K562 (cell line): Measurements from ENCODE around the gene GLT8D2. TPM values are rescaled to one million over a fixed set of nuclear protein-coding genes. Genes with fewer than 3 reads are reported as not detected.

Experiments used
- ARID2 ChIP-seq: fragments of 450-650 bp; IDR thresholded peaks from 2 replicates; pipeline ENCODE4 v1.6.1; 2017; ENCODE audit warnings: antibody characterized with exemption, mild to moderate bottlenecking
- MTF1 ChIP-seq: fragments of 250-450 bp; sonication (Bioruptor Pico); IDR thresholded peaks from 2 replicates; pipeline ENCODE4 v1.9.0; 2021; ENCODE audit warnings: moderate library complexity, mild to moderate bottlenecking, inconsistent platforms, borderline replicate concordance
- NFE2 ChIP-seq: IDR thresholded peaks from 2 replicates; pipeline ENCODE4 v1.6.1; 2014; ENCODE audit warnings: antibody characterized with exemption, low read depth
- RAD21 ChIP-seq, 2 experiments: fragments of 250-450 bp in 1 of 2; fragments of 450-650 bp in 1 of 2; sonication (Bioruptor Pico) in 1 of 2; formaldehyde crosslinking in 1 of 2; IDR thresholded peaks in 1 of 2; conservative IDR thresholded peaks in 1 of 2; 2 replicates each; pipeline versions ENCODE4 v1.4.0 to v1.8.0; 2020 to 2022; ENCODE audit warnings: mild to moderate bottlenecking in 2 of 2, moderate library complexity in 1 of 2
- RFX7 ChIP-seq: fragments of 250-450 bp; sonication (Bioruptor Pico); IDR thresholded peaks from 2 replicates; pipeline ENCODE4 v1.5.1; 2021; ENCODE audit warnings: mild to moderate bottlenecking
- SMARCA4 ChIP-seq: fragments of 450-650 bp; IDR thresholded peaks from 2 replicates; pipeline ENCODE4 v1.6.1; 2016
- ZNF354B ChIP-seq: fragments of 250-450 bp; sonication (Bioruptor Pico); IDR thresholded peaks from 2 replicates; pipeline ENCODE4 v1.4.0; 2020
- ZNF408 ChIP-seq: fragments of 250-450 bp; sonication (Bioruptor Pico); IDR thresholded peaks from 2 replicates; pipeline ENCODE4 v1.4.0; 2020; ENCODE audit warnings: low read depth, mild to moderate bottlenecking, moderate library complexity
- polyA plus RNA-seq, 8 experiments: library from polyadenylated mRNA; depleted of rRNA in 4 of 8; stranded (reverse) in 5 of 8; unstranded in 3 of 8; fragments of >200 nt; fragmentation: Nextera tagmentation in 2 of 8; fragmentation: Illumina TruSeq in 1 of 8; extraction: Ambion mirVana in 2 of 8; extraction: Trizol in 1 of 8; gene quantifications; 2 replicates each; pipeline versions ENCODE4 v1.2.1 to v1.2.3, GENCODE V29; 2011 to 2014; ENCODE audit warnings: inconsistent platforms in 1 of 8, missing spikeins in 1 of 8
- total RNA-seq, 7 experiments: library from RNA; depleted of rRNA in 6 of 7; stranded (reverse); fragments of >200 nt in 6 of 7; fragmentation: Illumina TruSeq in 2 of 7; extraction: Trizol in 2 of 7; gene quantifications; 2 replicates each; pipeline versions ENCODE4 v1.2.1 to v1.2.3, GENCODE V29; 2011 to 2021; ENCODE audit warnings: low replicate concordance in 1 of 7
- TF ChIP-seq, protein P1 (sequence below), 2 experiments: fragments of 450-650 bp; IDR thresholded peaks; 2 replicates each; pipeline ENCODE4 v1.6.1; 2016; ENCODE audit warnings: mild to moderate bottlenecking in 2 of 2, borderline replicate concordance in 1 of 2, low read depth in 1 of 2, moderate library complexity in 1 of 2
- TF ChIP-seq, protein P2 (sequence below): sonication (generic); formaldehyde crosslinking; IDR thresholded peaks from 2 replicates; pipeline ENCODE4 v1.8.1; 2022; ENCODE audit warnings: missing genetic modification reagents
- TF ChIP-seq, protein P3 (sequence below): fragments of 250-450 bp; sonication (Bioruptor Pico); IDR thresholded peaks from 2 replicates; pipeline ENCODE4 v1.5.0; 2020; ENCODE audit warnings: mild to moderate bottlenecking, borderline replicate concordance
- TF ChIP-seq, protein P4 (sequence below): IDR thresholded peaks from 2 replicates; pipeline ENCODE4 v1.6.1; 2012; ENCODE audit warnings: low read depth, low read length, improper control_type of control experiment, borderline replicate concordance
- TF ChIP-seq, protein P5 (sequence below): sonication (generic); formaldehyde crosslinking; IDR thresholded peaks from 2 replicates; pipeline ENCODE4 v1.8.1; 2023; ENCODE audit warnings: mild to moderate bottlenecking, missing genetic modification reagents, moderate library complexity

Gene GLT8D2
- total and polyA plus RNA-seq, 9 of the 15 experiments (the other 6 are each of a cell fraction or from before 2014, with no cell fraction given), result 0.18 to 0.27 (median 0.18) TPM; not detected in 6

DNA sequence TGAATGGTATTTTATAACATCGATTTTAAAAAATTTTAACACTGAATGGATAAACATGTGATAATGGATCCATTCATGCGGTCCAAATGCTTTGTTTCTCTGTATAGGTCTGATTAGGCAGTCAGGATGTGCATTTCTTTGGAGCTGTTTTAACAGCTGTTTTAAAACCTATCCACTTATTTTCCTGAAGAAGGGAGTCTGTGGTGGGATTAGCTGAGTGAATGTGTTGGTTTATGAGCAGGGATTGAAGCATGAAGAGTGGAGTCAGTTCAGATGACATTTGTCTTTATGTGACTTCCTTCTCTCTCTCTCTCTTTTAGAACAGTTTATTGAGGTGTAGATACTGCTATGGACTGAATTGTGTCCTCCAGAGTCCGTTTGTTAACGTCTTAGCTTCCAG is 37.7 kb downstream of the GLT8D2 start (continued):
- TF ChIP-seq, protein P1, sequence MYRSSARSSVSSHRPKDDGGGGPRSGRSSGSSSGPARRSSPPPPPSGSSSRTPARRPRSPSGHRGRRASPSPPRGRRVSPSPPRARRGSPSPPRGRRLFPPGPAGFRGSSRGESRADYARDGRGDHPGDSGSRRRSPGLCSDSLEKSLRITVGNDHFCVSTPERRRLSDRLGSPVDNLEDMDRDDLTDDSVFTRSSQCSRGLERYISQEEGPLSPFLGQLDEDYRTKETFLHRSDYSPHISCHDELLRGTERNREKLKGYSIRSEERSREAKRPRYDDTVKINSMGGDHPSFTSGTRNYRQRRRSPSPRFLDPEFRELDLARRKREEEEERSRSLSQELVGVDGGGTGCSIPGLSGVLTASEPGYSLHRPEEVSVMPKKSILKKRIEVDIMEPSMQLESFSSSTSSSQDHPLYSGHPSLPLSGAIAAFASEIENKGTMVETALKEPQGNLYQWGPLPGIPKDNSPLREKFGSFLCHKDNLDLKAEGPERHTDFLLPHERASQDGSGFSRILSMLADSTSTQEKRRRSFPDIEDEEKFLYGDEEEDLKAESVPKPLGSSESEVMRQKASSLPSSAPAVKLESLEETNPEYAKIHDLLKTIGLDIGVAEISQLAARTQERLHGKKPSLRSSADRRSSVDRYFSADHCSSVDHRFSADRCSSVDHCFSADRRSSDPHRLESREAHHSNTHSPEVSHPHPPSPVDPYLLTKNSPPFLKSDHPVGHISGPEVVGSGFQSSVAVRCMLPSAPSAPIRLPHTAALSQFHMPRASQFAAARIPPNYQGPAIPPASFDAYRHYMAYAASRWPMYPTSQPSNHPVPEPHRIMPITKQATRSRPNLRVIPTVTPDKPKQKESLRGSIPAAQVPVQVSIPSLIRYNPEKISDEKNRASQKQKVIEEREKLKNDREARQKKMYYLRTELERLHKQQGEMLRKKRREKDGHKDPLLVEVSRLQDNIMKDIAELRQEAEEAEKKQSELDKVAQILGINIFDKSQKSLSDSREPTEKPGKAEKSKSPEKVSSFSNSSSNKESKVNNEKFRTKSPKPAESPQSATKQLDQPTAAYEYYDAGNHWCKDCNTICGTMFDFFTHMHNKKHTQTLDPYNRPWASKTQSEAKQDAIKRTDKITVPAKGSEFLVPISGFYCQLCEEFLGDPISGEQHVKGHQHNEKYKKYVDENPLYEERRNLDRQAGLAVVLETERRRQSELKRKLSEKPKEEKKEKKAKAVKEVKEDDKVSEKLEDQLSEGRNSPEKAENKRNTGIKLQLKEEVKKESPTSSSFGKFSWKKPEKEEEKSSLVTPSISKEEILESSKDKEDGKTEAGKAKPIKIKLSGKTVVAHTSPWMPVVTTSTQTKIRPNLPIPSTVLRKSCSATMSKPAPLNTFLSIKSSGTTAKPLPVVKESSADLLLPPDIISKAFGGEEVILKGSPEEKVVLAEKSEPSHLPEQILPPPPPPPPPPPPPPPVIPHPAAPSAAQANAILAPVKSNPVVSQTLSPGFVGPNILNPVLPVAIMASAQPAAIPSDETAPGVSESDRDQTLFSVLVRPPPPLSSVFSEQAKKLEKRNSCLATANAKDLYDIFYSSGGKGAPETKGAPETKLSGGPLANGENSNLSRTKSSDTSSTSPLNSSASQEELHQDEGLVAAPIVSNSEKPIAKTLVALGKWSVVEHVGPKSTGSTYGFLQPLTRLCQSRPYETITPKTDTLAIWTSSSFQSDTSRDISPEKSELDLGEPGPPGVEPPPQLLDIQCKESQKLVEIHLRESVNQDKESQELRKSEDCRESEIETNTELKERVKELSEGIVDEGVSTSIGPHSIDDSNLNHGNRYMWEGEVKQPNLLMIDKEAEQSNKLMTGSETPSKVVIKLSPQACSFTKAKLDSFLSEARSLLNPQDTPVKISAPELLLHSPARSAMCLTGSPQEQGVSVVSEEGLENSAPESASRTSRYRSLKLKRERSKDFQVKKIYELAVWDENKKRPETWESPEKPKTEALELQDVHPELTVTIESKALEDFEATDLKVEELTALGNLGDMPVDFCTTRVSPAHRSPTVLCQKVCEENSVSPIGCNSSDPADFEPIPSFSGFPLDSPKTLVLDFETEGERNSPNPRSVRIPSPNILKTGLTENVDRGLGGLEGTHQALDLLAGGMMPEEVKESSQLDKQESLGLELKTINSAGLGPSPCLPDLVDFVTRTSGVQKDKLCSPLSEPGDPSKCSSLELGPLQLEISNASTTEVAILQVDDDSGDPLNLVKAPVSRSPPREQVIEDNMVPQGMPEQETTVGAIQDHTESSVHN (IDR thresholded peaks at IDR 0.05; ENCODE audit: borderline replicate concordance in 1 of 2, low read depth in 1 of 2), result no peak
- no peak for TF ChIP-seq ARID2
- TF ChIP-seq, protein P2, sequence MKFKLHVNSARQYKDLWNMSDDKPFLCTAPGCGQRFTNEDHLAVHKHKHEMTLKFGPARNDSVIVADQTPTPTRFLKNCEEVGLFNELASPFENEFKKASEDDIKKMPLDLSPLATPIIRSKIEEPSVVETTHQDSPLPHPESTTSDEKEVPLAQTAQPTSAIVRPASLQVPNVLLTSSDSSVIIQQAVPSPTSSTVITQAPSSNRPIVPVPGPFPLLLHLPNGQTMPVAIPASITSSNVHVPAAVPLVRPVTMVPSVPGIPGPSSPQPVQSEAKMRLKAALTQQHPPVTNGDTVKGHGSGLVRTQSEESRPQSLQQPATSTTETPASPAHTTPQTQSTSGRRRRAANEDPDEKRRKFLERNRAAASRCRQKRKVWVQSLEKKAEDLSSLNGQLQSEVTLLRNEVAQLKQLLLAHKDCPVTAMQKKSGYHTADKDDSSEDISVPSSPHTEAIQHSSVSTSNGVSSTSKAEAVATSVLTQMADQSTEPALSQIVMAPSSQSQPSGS (CRISPR knock-in tag), result no peak
- TF ChIP-seq MTF1 (CRISPR knock-in tag), result no peak
- TF ChIP-seq RAD21 (CRISPR knock-in tag; conservative IDR thresholded peaks at IDR 0.05 in 1 of 2, IDR thresholded peaks at IDR 0.05 in 1 of 2), result no peak
- TF ChIP-seq ZNF408 (CRISPR knock-in tag), result no peak
- TF ChIP-seq ZNF354B (CRISPR knock-in tag), result no peak
- TF ChIP-seq, protein P3, sequence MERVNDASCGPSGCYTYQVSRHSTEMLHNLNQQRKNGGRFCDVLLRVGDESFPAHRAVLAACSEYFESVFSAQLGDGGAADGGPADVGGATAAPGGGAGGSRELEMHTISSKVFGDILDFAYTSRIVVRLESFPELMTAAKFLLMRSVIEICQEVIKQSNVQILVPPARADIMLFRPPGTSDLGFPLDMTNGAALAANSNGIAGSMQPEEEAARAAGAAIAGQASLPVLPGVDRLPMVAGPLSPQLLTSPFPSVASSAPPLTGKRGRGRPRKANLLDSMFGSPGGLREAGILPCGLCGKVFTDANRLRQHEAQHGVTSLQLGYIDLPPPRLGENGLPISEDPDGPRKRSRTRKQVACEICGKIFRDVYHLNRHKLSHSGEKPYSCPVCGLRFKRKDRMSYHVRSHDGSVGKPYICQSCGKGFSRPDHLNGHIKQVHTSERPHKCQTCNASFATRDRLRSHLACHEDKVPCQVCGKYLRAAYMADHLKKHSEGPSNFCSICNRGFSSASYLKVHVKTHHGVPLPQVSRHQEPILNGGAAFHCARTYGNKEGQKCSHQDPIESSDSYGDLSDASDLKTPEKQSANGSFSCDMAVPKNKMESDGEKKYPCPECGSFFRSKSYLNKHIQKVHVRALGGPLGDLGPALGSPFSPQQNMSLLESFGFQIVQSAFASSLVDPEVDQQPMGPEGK (CRISPR knock-in tag), result no peak
- no peak for TF ChIP-seq SMARCA4
- TF ChIP-seq, protein P4, sequence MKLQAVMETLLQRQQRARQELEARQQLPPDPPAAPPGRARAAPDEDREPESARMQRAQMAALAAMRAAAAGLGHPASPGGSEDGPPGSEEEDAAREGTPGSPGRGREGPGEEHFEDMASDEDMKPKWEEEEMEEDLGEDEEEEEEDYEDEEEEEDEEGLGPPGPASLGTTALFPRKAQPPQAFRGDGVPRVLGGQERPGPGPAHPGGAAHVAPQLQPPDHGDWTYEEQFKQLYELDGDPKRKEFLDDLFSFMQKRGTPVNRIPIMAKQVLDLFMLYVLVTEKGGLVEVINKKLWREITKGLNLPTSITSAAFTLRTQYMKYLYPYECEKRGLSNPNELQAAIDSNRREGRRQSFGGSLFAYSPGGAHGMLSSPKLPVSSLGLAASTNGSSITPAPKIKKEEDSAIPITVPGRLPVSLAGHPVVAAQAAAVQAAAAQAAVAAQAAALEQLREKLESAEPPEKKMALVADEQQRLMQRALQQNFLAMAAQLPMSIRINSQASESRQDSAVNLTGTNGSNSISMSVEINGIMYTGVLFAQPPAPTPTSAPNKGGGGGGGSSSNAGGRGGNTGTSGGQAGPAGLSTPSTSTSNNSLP, result no peak
- TF ChIP-seq RFX7 (CRISPR knock-in tag), result no peak
- TF ChIP-seq, protein P5, sequence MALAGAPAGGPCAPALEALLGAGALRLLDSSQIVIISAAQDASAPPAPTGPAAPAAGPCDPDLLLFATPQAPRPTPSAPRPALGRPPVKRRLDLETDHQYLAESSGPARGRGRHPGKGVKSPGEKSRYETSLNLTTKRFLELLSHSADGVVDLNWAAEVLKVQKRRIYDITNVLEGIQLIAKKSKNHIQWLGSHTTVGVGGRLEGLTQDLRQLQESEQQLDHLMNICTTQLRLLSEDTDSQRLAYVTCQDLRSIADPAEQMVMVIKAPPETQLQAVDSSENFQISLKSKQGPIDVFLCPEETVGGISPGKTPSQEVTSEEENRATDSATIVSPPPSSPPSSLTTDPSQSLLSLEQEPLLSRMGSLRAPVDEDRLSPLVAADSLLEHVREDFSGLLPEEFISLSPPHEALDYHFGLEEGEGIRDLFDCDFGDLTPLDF, result no peak
- TF ChIP-seq NFE2, result no peak
